Skeletal muscle cell (primary cell): ENCODE measurements around the gene AEN.

Experiments
- DNase-seq: peaks from one replicate; pipeline ENCODE4 v3.0.0-alpha.2; 2010; ENCODE audit warnings: low read depth
- H3K4me3 ChIP-seq: 2 replicates; pipeline ENCODE4 v1.5.1; 2011; ENCODE audit warnings: low read depth, mild to moderate bottlenecking, control low read depth, low read length, moderate library complexity

The AEN gene

DNA sequence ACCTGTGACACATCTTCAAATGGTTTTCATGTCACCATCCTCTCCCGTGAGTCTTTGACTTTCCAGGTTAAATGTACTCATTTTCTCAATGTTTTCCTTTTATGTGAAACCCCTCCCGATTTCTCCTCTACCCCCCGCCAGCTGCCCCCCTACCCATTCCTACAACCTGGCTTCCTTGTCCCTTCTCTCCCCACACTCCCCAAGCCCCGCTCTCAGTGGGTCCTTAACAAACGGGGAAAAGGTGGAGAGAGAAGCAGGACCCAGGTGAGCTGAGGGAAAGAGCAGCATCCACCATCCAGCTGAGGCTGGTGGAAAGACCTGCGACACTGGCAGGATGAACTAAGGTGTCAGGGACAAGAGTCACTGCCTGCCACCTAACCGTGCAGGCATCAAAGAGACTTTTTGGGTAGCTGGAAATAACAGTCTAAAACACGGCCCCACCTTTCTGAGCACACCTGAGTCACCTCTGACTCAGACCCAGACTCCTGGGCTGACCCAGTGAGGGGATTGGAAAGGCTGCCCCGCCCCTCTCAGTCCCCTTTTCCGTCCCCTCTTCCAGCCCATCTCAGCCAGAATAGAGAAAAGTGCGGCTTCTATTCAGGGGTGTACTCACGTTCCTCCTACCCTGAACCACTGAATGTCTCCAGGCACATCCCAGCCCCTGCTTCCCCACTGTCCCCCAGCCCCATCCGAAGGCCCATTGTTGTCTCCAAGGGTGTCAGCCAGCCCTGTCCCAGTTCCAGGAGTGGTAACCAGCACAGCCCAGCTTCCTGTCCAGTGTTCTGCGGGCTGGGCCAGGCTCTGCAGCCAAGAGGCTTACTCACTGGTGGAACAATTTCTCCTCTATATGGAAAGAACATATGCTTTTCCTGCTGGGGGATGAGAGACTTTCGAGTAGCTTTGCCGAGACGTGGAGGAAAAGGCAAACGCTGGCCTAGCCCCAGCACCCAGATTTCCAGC lies 38.1 kb downstream of the AEN start:
- no peak overlapping the region for H3K4me3 ChIP-seq
- DNase-seq: no peak

DNA sequence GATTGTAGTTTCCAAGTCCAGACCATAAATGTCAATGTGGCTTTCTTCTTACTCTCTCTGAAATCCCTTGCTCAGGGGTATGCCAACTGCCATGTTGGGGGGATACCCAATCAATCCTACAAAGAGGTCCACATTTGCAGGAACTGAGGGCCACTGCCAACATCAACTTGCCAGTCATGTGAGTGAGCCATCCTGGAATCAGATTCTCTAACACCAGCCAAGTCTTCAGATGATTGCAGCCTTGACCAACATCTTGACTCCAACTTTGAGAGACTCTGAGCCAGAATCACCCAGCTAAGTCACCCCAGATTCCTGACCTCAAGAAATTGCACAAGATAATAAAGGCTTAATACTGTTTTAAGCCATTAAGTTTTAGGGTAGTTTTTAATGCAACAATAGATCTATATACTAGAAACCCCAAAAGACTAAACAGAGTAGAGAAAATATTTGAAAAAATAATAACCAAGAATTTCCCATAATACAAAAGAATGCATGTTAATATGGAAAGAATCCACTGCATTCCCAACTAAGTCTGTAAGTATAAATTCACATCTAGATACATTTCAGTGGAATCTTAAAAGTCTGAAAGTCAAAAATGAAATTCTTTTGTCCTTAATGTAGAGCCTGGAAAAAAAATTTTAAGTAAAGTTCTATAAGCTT lies 40.0 kb downstream of the AEN start:
- H3K4me3 ChIP-seq: no peak overlapping the region
- no peak for DNase-seq

DNA sequence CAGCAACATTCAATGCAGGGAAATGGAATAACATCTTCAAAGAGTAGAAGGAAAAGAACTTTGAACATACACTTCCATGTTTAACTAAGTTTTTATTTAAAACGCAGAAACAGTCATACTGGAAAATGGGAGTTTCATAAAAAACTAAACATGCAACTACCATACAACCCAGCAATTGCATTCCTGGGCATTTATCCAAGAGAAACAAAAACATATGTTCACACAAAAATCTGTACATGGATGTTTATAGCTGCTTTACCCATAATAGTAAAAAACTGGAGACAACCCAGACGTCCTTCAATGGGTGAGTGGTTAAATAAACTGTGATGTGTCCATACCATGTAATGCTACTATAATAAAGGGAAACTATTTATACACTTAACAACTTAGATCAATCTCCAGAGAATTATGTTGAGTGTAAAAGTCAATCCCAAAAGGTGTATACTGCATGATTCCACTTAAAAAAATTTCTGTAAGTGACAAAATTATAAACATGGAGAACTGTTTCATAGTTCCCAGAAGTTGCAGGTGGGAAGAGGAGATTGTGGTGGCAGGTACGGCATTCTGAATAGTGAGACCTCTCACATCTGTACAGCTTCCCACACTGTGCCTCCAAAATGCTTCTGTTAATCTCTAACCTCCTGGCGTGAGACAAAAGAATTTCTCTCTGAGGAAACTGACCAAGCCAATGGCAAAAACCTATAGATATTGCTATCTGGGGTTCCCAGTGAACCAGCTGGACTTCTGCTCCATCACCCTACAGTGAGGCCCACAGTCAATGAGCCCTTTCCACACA lies 40.8 kb downstream of the AEN start:
- no peak for DNase-seq
- H3K4me3 ChIP-seq: no peak overlapping the region

DNA sequence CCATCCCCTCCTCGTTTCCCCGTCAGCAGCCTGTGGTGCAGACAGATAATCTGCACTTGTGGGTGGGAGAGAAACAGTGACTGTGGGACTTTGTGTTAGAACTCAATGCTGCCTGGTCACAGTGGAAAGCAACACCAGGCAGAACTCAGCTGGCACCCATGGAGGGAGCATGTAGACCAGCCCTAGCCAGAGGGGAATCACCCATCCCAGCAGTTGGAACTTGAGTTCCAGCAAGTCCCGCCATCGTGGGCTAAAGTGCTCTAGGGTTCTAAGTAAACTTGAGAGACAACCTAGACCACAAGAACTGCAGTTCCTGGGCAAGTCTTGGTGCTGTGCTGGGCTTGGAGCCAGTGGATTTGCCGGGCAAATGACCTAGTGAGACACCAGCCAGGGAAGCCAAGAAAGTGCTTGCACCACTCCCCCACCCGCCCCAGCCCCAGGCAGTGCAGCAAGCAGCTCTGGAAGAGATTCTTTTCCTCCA lies 42.0 kb downstream of the AEN start:
- H3K4me3 ChIP-seq: no peak overlapping the region

DNA sequence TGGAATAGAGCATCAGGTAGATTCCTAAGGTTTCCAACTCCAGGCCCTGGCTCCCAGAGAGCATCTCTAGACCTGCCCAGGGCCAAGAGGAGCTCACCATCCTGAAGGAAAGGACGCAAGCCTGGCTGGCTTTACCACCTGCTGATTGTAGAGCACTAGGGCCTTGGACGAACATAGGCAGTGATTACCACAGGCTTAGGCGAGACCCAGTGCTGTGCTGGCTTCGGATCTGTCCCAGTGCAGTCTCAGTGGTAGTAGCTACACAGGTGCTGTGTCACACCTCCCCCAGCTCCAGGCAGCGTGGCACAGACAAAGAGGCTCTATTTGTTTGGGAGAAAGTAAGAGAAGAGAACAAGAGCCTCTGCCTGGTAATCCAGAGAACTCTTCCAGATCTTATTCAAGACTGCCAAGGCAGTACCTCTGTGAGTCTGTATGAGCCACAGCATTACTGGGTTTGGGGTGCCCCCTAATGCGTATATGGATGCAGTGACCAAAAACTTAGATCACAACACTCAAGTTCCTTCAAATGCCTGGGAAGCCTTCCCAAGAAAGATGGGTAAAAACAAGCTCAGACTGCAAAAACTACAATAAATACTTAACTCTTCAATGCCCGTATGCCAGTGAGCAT lies 43.1 kb downstream of the AEN start:
- DNase-seq: no peak
- no peak overlapping the region for H3K4me3 ChIP-seq

More for the DNA sequence above, 42.0 kb downstream of the AEN start:
- no peak for DNase-seq

DNA sequence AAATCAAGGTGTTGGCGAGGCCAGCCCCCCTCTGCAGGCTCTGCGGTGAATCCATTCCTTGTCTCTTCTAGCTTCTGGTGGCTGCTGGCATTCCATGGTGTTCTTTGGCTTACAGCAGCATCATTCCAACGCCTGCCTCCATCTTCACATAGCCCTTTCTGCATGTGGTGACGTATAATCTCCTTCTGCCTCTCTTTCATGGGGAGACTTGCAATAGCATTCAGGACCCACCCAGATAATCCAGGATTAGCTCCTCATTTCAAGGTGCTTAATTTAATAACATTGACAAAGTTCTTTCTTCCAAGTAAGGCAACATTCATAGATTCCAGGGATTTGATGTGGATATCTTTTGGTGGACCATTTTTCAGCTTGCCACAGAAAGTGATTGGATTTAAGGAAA lies 53.5 kb downstream of the AEN start:
- DNase-seq: no peak
- no peak overlapping the region for H3K4me3 ChIP-seq

DNA sequence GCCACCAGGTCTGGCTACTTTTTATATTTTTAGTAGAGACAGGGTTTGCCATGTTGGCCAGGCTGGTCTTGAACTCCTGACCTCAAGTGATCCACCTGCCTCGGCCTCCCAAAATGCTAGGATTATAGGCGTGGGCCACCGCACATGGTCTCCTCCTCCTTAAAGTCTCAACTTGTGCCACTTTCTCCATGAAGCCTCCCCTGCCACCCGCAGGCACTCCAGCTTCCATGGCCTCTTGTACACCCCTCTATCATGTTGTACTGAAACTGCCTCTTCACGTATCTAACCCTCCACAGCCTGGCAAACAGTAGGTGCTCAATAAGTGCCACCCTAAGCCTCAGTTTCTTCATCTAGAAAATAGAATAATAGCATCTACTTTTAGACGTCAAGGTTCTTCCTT lies 57.6 kb downstream of the AEN start:
- H3K4me3 ChIP-seq: no peak overlapping the region
- no peak for DNase-seq

DNA sequence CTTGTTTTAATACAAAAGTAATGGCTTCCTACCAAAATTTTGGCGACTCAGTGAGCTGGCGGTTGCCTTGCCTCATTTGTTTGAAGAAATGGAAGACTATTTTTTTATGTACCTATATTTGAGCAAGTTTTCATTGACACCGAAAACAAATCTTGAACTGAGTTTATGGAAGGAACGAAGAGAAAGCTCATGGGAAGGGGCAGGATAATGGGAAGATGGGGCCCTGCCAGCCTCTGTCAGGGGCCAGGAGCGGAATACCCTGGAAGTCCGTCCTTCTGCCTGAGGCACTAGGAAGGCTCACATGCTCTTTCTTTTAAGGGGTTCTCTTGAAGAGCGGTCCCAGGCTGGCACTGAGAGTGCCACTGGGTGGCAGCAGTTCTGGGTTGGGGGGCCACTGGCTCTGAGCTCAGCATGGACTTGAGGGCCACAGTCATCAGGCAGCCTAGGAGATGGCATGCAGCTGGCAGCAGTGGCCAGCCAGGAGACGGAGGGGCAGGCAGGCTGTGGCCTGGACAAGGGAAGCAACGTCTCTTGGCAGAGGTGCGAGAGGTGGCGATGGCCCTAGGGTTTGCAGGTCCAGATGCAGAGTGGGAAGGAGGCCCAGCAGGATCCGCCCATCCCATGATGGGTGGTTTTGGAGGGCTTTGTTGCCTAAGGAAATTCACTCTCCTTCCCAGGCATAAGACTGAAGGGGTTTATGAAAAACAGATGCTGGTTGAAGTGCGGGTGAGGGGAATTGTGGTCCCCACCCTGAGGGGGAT lies 59.3 kb downstream of the AEN start:
- no peak for DNase-seq
- no peak overlapping the region for H3K4me3 ChIP-seq

DNA sequence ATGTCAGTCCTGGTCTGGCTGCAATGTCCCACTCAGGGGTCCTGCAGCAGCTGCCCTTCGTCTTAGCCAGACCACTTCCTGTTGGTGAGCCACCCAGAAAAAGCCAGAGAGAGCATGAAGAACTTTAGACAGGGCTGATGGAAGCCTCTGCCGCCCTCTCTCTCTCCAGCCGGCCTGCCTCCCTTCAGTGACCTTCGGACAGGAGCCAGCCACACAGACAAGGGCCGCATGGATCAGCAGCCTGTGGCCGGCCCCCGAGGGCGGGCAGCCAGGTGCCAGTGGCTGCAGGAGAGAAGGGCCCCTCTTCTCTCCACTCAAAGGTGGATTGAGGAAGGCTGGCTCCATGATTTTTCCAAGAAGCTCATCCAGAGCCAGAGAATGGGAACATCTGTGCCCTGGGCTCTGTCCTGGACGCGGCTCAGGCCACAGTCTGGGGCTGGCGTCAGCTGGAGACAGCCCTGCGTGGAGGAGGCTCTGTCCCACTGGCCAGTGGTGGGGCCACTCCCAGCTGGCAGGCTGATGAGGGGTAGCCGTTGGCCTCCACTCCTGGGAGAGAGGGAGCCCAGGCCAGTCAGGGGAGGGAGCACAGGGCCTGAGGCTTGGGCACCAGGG lies 60.6 kb downstream of the AEN start:
- no peak for DNase-seq
- no peak overlapping the region for H3K4me3 ChIP-seq
